ENCODE results near the gene MFN2. TPM values are rescaled to one million over a fixed set of nuclear protein-coding genes. Genes with fewer than 3 reads are reported as not detected.
A peak's percentile ranks its signal among the peaks of the same experiment; 100 is the strongest.
"Not testable (repeated sequence)": the region's sequence is repeated elsewhere in the genome, so short reads cannot be mapped to it uniquely, and the experiment has no call there.

The MFN2 gene
- total RNA-seq, 3 donors from 2014 or later (not counting 1 experiment from before 2014, with no cell fraction given): 54.7 to 65.9 (median 55.8) TPM

- no peak overlapping the region for H3K27ac ChIP-seq (ENCODE audit: low read length)
- intact Hi-C loops (cut with micrococcal nuclease): no loop called here
- no peak for ATAC-seq
These were observed 58.3 kb downstream of the MFN2 start for GRCh38 chr1:12038356-12039163.

DNA sequence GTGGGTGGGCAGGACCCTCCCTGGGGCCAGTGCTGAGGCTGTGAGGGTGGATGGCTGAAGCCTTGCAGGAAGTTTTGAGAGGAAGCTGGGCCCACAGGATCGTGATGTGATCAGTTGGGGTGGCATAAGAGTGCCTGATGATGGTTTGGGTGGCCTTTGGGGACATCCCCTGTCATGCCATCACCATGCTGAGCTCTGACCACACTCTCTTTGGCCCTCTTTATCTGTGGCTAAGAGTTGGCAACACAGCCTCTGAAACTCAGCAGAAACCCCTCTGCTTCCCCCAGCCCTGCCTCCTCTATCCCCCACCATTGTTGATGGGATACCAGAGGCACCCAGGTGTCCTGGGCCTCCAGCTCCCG, 58.9 kb downstream of the MFN2 start:
- H3K27ac Mint-ChIP-seq: no peak overlapping the region
- H3K4me3 Mint-ChIP-seq: no peak overlapping the region
- no peaks in the 10 kb centered on the region for H3K9me3 Mint-ChIP-seq
- H3K4me3 ChIP-seq (ENCODE audit: low read length): no peak overlapping the region
- H3K27ac ChIP-seq (ENCODE audit: low read length): peak overlapping the region; percentile 53
- WGBS (ENCODE audit: insufficient coverage): 51% methylated on average over 2 of the region's 2 CpGs
- H3K4me1 ChIP-seq (ENCODE audit: control insufficient read depth, insufficient read depth, low read length): peaks cover 10% of the 10 kb centered on the region
- no peaks in the 10 kb centered on the region for H3K36me3 Mint-ChIP-seq
- no peaks in the 10 kb centered on the region for H3K36me3 ChIP-seq (ENCODE audit: control insufficient read depth, insufficient read depth, low read length)
- TF ChIP-seq CTCF (IDR thresholded peaks at IDR 0.05): no peak
- peaks cover 0 to 7% of the 10 kb centered on the region in 2 donors for H3K4me1 Mint-ChIP-seq
- H3K27me3 ChIP-seq (ENCODE audit: control insufficient read depth, insufficient read depth, low read length): no peaks in the 10 kb centered on the region
- no peak for DNase-seq
- H3K27me3 Mint-ChIP-seq (ENCODE audit: low read depth in 2 of 2): peaks cover 0 to 6% of the 10 kb centered on the region in 2 donors
- no peaks in the 10 kb centered on the region for H3K9me3 ChIP-seq (ENCODE audit: control insufficient read depth, insufficient read depth, low read length)
- ATAC-seq: no peak
- intact Hi-C loops (cut with micrococcal nuclease): no loop called here

More at GRCh38 chr1:12038356-12039163, 58.3 kb downstream of the MFN2 start:
- DNase-seq: no peak
- TF ChIP-seq CTCF (IDR thresholded peaks at IDR 0.05): no peak
- peaks cover 10% of the 10 kb centered on the region for H3K4me1 ChIP-seq (ENCODE audit: control insufficient read depth, insufficient read depth, low read length)
- 92% methylated on average over 17 of the region's 17 CpGs for WGBS (ENCODE audit: insufficient coverage)
- H3K9me3 ChIP-seq (ENCODE audit: control insufficient read depth, insufficient read depth, low read length): no peaks in the 10 kb centered on the region
- H3K4me3 ChIP-seq (ENCODE audit: low read length): no peak overlapping the region
- Mint-ChIP-seq H3K4me1 (peaks cover 0 to 7% of the 10 kb centered on the region in 2 donors), H3K27ac (no peak overlapping the region), H3K4me3 (no peak overlapping the region), H3K9me3 (no peaks in the 10 kb centered on the region), H3K36me3 (no peaks in the 10 kb centered on the region), H3K27me3 (ENCODE audit: low read depth in 2 of 2) (peaks cover 0 to 6% of the 10 kb centered on the region in 2 donors)
- H3K36me3 ChIP-seq (ENCODE audit: control insufficient read depth, insufficient read depth, low read length): no peaks in the 10 kb centered on the region
- no peaks in the 10 kb centered on the region for H3K27me3 ChIP-seq (ENCODE audit: control insufficient read depth, insufficient read depth, low read length)

DNA sequence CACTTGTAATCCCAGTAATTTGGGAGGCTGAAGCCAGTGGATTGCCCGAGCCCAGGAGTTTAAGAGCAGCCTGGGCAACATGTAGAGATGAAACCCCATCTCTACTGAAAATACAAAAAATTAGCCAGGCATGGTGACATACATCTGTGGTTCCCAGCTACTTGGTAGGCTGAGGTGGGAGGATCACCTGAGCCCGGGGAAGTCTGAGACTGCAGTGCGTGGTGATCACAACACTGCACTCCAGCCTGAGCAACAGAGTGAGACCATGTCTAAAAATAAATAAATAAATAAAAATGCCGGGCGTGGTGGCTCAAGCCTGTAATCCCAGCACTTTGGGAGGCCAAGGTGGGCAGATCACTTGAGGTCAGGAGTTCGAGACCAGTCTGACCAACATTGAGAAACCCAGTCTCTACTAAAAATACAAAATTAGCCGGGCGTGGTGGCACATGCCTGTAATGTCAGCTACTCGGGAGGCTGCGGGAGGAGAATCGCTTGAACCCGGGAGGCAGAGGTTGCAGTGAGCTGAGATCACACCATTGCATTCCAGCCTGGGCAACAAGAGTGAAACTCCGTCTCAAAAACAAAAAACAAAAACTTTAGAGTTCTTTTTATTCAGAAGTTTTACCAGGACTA, 59.7 kb downstream of the MFN2 start:
- H3K27ac Mint-ChIP-seq; H3K4me3 ChIP-seq (ENCODE audit: low read length); DNase-seq; H3K4me1 ChIP-seq (ENCODE audit: control insufficient read depth, insufficient read depth, low read length); ATAC-seq; intact Hi-C loops (cut with micrococcal nuclease); H3K9me3 Mint-ChIP-seq; H3K36me3 Mint-ChIP-seq; H3K27me3 Mint-ChIP-seq (ENCODE audit: low read depth in 2 of 2); H3K4me3 Mint-ChIP-seq; H3K9me3 ChIP-seq (ENCODE audit: control insufficient read depth, insufficient read depth, low read length); H3K4me1 Mint-ChIP-seq; H3K36me3 ChIP-seq (ENCODE audit: control insufficient read depth, insufficient read depth, low read length); H3K27me3 ChIP-seq (ENCODE audit: control insufficient read depth, insufficient read depth, low read length): not testable (repeated sequence)
- 86% methylated on average over 13 of the region's 13 CpGs for WGBS (ENCODE audit: insufficient coverage)
- H3K27ac ChIP-seq (ENCODE audit: low read length): peak overlapping the region; percentile 53

- peaks cover 10% of the 10 kb centered on the region for H3K4me1 ChIP-seq (ENCODE audit: control insufficient read depth, insufficient read depth, low read length)
- H3K27me3 Mint-ChIP-seq (ENCODE audit: low read depth in 2 of 2): peaks cover 0 to 8% of the 10 kb centered on the region in 2 donors
- no peak overlapping the region for H3K4me3 Mint-ChIP-seq
- no peaks in the 10 kb centered on the region for H3K36me3 ChIP-seq (ENCODE audit: control insufficient read depth, insufficient read depth, low read length)
- DNase-seq: no peak
- ATAC-seq: no peak
- no peaks in the 10 kb centered on the region for H3K27me3 ChIP-seq (ENCODE audit: control insufficient read depth, insufficient read depth, low read length)
- no peak overlapping the region for H3K27ac Mint-ChIP-seq
- H3K4me1 Mint-ChIP-seq: peaks cover 0 to 7% of the 10 kb centered on the region in 2 donors
- no peaks in the 10 kb centered on the region for H3K36me3 Mint-ChIP-seq
- no peak overlapping the region for H3K4me3 ChIP-seq (ENCODE audit: low read length)
- no peaks in the 10 kb centered on the region for H3K9me3 ChIP-seq (ENCODE audit: control insufficient read depth, insufficient read depth, low read length)
- intact Hi-C loops (cut with micrococcal nuclease): no loop called here
- TF ChIP-seq CTCF (IDR thresholded peaks at IDR 0.05): no peak
- peak overlapping the region; percentile 40 for H3K27ac ChIP-seq (ENCODE audit: low read length)
- H3K9me3 Mint-ChIP-seq: no peaks in the 10 kb centered on the region
- 58% methylated on average over 6 of the region's 6 CpGs for WGBS (ENCODE audit: insufficient coverage)
These were observed 60.3 kb downstream of the MFN2 start for GRCh38 chr1:12040457-12041051.

DNA sequence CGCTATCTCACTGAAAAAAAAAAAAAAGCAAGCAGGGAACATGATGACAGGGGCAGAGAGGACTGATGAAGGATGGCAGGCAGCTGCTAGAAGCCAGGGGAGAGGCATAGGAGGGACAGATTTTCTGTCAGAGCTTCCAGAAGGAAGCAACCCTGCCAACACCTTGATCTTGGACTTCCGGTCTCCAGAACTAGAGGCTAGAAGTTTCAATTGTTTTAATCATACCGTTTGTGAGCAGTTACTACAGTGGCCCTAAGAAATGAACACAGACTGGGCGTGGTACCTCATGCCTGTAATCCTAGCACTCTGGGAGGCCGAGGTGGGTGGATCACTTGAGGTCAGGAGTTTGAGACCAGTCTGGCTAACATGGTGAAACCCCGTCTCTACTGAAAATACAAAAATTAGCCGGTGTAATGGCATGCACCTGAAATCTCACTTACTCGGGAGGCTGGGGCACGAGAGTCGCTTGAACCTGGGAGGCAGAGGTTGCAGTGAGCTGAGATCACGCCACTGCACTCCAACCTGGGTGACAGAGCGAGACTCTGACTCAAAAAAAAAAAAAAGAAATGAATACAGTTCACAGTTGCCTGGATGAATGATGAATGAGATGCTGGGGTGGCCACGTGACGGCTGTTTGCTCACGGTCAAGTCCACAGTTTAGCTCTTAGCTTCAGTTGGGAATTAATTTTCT, 64.1 kb downstream of the MFN2 start:
- ATAC-seq; H3K27ac ChIP-seq (ENCODE audit: low read length); H3K27me3 ChIP-seq (ENCODE audit: control insufficient read depth, insufficient read depth, low read length); H3K36me3 ChIP-seq (ENCODE audit: control insufficient read depth, insufficient read depth, low read length); H3K4me3 Mint-ChIP-seq; H3K4me1 Mint-ChIP-seq; intact Hi-C loops (cut with micrococcal nuclease); H3K36me3 Mint-ChIP-seq; H3K27ac Mint-ChIP-seq; H3K4me3 ChIP-seq (ENCODE audit: low read length); H3K9me3 ChIP-seq (ENCODE audit: control insufficient read depth, insufficient read depth, low read length); DNase-seq; H3K27me3 Mint-ChIP-seq (ENCODE audit: low read depth in 2 of 2); H3K9me3 Mint-ChIP-seq: not testable (repeated sequence)
- 74% methylated on average over 15 of the region's 15 CpGs for WGBS (ENCODE audit: insufficient coverage)
- H3K4me1 ChIP-seq (ENCODE audit: control insufficient read depth, insufficient read depth, low read length): peaks cover 24% of the 10 kb centered on the region

All from natural killer cell (primary cell).